ENCODE data around the gene NCKAP1.
A peak's percentile ranks its signal among the peaks of the same experiment; 100 is the strongest.

The NCKAP1 gene

DNA sequence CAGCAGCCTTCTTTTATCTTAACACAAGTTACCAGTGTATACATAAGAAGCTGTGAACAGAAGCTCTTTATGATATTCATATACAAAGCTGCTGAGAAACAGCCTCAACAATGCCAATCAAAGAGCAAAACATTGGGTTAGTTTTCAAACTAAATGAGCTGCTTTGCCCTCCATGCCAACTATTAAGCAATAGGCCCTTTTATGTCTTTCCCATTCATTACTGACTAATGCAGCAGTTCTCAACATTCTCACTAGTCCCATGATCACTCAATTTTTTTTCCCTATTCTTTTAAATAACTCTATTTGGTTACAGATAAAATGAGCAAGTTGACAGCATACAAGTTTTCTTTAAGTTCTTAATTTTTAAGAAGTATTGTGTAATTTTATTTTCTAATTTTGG is 114.0 kb downstream of the NCKAP1 start:
- no peak overlapping the region for H3K9ac ChIP-seq

DNA sequence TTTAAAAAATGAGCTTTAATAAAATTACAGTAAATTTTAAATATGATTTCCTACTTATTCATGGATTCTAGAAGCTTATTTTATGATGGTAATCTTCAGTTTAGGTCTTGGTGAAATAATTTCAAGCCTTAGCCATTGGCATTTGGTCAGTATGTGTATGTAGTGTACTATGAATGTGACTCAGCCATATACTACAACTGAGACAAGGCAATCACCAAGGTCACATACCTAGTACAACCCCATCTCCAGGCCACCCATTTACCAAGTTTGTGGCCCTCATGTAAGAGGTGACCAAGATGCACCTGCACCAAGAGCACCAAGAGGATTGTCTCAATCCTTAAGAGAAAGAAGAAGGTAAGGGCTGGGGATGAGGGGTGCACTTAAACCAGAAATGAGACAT is 117.0 kb downstream of the NCKAP1 start:
- Histone ChIP-seq H3K27me3 (no peaks in the 10 kb centered on the region), H3K4me3 (no peak overlapping the region; a peak in 1 of 20 replicates), H4K20me1 (no peaks in the 10 kb centered on the region), H3K4me1 (peaks cover 17 to 38% (median 25%) of the 10 kb centered on the region in 10 experiments), H3K9me3 (replicated peaks in 1 of 11) (peaks cover 0 to 4% (median 0%) of the 10 kb centered on the region in 11 experiments; a peak in 1 of 22 replicates), H3K9ac (peak overlapping the region in 7 of 11 experiments; percentile 23 to 70 (median 59); a peak in 13 of 22 replicates), H3K27ac (peak overlapping the region in 9 of 11 experiments; percentile 34 to 89 (median 80); a peak in 18 of 22 replicates), H3K36me3 (no peaks in the 10 kb centered on the region), H3K4me2 (peak overlapping the region in 10 of 11 experiments; percentile 49 to 78 (median 70); a peak in 19 of 22 replicates)
- no peak for TF ChIP-seq Cebpa-rat (IDR thresholded peaks at IDR 0.05)

More for the DNA sequence above, 114.0 kb downstream of the NCKAP1 start:
- no peaks in the 10 kb centered on the region for H4K20me1 ChIP-seq
- no peaks in the 10 kb centered on the region for H3K27me3 ChIP-seq
- H3K4me1 ChIP-seq: peaks cover 17 to 31% (median 21%) of the 10 kb centered on the region in 10 experiments
- no peak overlapping the region for H3K4me3 ChIP-seq
- H3K36me3 ChIP-seq: no peaks in the 10 kb centered on the region
- peaks cover 0 to 4% (median 0%) of the 10 kb centered on the region in 11 experiments; a peak in 1 of 22 replicates for H3K9me3 ChIP-seq (replicated peaks in 1 of 11)
- H3K4me2 ChIP-seq: no peak overlapping the region
- peak in 1 of 11 experiments; percentile 29; a peak in 1 of 22 replicates for TF ChIP-seq Cebpa-rat (IDR thresholded peaks at IDR 0.05)
- H3K27ac ChIP-seq: no peak overlapping the region

DNA sequence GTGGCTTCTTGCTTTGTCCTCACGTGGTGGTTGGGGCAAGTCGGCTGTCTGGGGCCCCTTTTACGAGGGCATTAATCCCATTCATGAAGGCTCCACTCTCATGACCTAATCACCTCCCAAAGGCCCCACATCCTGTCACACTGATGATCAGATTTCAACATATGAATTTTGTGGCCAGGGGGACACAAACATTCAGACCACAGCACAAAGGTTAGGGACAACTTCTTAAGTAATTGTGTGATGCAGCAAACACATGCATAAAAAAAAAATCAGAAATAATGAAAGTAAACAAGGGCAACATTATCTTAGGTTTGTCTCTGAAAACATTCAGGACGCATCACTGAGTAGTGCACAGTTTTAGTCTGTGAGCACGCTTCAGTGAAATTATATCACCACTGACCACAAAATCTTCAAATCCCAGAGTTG is 117.6 kb downstream of the NCKAP1 start:
- Histone ChIP-seq H3K9me3 (replicated peaks in 1 of 11) (peaks cover 0 to 4% (median 0%) of the 10 kb centered on the region in 11 experiments; a peak in 1 of 22 replicates), H3K9ac (peak overlapping the region in 8 of 11 experiments; percentile 45 to 70 (median 58); a peak in 15 of 22 replicates), H4K20me1 (no peaks in the 10 kb centered on the region), H3K4me1 (peaks cover 17 to 38% (median 25%) of the 10 kb centered on the region in 10 experiments), H3K4me2 (peak overlapping the region; percentile 49 to 78 (median 69)), H3K4me3 (no peak overlapping the region), H3K27me3 (no peaks in the 10 kb centered on the region), H3K27ac (peak overlapping the region in 9 of 11 experiments; percentile 41 to 89 (median 80); a peak in 18 of 22 replicates), H3K36me3 (no peaks in the 10 kb centered on the region)
- TF ChIP-seq Cebpa-rat (IDR thresholded peaks at IDR 0.05): peak in 4 of 11 experiments; percentile 34 to 76 (median 52); a peak in 5 of 22 replicates

DNA sequence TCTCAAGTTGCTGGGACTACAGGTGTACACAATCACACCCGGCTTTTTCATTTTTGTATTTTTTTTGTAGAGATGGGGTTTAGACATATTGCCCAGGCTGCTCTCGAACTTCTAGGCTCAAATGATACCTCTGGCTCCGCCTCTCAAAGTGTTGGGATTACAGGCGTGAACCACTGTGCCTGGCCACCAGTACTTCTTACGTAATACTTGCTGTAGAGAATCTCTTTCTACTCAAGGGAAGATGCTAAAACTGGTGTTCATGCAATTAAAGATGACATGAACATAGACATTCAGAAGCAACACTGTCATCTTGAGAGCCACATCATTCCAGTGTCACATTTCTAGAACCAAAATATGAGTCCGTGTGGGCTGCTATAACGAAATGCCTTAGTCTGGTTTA is 118.2 kb downstream of the NCKAP1 start:
- Histone ChIP-seq H3K9me3 (replicated peaks in 1 of 11) (peaks cover 0 to 4% (median 0%) of the 10 kb centered on the region in 11 experiments; a peak in 1 of 22 replicates), H3K4me3 (no peak overlapping the region), H3K4me1 (peaks cover 17 to 38% (median 25%) of the 10 kb centered on the region in 10 experiments), H3K4me2 (peak overlapping the region; percentile 49 to 78 (median 69); a peak in 21 of 22 replicates), H3K27ac (peak overlapping the region in 9 of 11 experiments; percentile 41 to 89 (median 80); a peak in 18 of 22 replicates), H3K9ac (peak overlapping the region in 8 of 11 experiments; percentile 35 to 70 (median 57); a peak in 16 of 22 replicates), H3K27me3 (no peaks in the 10 kb centered on the region), H4K20me1 (no peaks in the 10 kb centered on the region), H3K36me3 (no peaks in the 10 kb centered on the region)
- TF ChIP-seq Cebpa-rat (IDR thresholded peaks at IDR 0.05): peak in 6 of 11 experiments; percentile 5 to 62 (median 26); a peak in 6 of 22 replicates

DNA sequence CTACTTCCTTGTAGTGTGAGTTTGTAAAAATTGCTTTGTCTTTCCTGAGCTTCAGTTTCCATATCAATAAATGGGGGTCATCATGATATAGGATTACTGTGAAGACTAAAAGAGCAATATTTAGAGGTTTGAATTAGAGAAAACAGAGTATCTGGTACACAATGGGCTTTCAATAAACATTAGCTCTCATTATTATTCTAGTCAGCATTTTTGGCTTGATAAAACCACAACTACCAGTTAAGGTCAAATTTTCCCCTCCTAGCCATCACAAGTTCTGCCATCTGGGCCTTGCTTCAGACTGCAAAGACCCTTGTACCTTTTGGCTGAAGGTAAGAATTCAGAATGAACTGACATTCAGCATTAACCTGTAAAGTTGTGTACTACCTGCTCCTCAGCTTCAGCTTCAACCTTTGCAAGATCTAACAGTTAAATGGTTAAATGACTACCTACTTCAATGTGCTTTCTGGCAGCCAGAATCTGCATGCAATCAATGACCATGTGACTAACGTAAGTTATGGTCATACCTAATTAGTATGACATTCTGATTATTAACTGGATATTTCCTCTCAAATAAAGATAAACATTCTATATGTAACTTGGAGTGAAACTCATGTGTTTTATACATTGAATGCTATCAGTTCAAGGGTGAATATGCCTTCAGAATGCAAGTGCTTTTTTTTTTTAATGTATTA is 119.2 kb downstream of the NCKAP1 start:
- Histone ChIP-seq H3K36me3 (no peaks in the 10 kb centered on the region), H4K20me1 (no peaks in the 10 kb centered on the region), H3K4me2 (0 out of 22 replicates have a peak overlapping the region, but pooled peaks of 1 of the 11 experiments have one; percentile 4), H3K9me3 (replicated peaks in 1 of 11) (peaks cover 0 to 4% (median 0%) of the 10 kb centered on the region in 11 experiments; a peak in 1 of 22 replicates), H3K4me3 (no peak overlapping the region), H3K9ac (no peak overlapping the region), H3K27ac (peak overlapping the region in 8 of 11 experiments; percentile 12 to 89 (median 82); a peak in 16 of 22 replicates), H3K4me1 (peaks cover 17 to 38% (median 25%) of the 10 kb centered on the region in 10 experiments), H3K27me3 (no peaks in the 10 kb centered on the region)
- TF ChIP-seq Cebpa-rat (IDR thresholded peaks at IDR 0.05): no peak

DNA sequence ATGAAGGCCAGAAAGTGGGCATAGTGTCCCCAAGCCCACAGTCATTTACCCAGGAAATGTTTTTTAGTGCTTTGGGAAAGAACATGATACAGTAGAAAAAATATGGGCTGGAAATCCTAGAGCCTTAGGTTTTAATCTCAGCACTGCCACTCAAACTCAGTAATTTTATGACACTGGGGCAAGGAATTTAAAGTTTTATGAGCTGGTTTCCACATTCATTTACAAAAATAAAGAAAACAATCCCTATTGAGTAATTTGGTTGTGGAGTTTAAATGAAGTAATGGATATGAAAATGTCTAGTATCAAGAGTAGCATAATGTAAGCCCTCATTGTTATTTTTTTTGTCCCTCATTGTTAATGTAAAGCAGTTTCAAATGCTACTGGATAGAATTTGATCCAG is 120.3 kb downstream of the NCKAP1 start:
- Histone ChIP-seq H3K4me1 (peaks cover 17 to 41% (median 25%) of the 10 kb centered on the region in 10 experiments), H3K4me3 (no peak overlapping the region), H3K27ac (peak overlapping the region in 1 of 11 experiments; percentile 87; a peak in 2 of 22 replicates), H3K9ac (no peak overlapping the region), H3K9me3 (replicated peaks in 1 of 11) (peaks cover 0 to 4% (median 0%) of the 10 kb centered on the region in 11 experiments; a peak in 1 of 22 replicates), H3K27me3 (no peaks in the 10 kb centered on the region), H4K20me1 (no peaks in the 10 kb centered on the region), H3K36me3 (no peaks in the 10 kb centered on the region), H3K4me2 (no peak overlapping the region)
- no peak for TF ChIP-seq Cebpa-rat (IDR thresholded peaks at IDR 0.05)

DNA sequence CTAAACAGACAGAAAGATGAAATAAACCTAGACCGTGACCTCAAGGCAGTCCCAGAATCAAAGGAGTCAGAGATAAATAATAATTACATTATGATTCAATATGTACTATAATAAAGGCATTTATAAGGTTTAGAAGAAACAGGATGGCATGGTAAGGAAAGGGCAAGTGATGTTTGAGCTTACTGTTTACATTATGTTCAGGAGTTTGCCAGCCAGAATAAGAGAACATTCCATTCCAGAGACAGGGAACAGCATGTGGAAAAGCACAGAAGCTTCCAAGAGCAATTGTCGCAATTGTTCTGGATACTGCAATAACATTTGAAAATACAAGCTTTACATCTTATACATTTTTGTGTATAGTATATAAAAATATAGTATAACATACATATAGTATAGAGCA is 121.8 kb downstream of the NCKAP1 start:
- Histone ChIP-seq H3K9me3 (replicated peaks in 1 of 11) (peaks cover 0 to 4% (median 0%) of the 10 kb centered on the region in 11 experiments; a peak in 1 of 22 replicates), H3K27me3 (no peaks in the 10 kb centered on the region), H3K36me3 (no peaks in the 10 kb centered on the region), H3K4me1 (peaks cover 16 to 34% (median 18%) of the 10 kb centered on the region in 10 experiments), H3K9ac (no peak overlapping the region), H3K4me2 (no peak overlapping the region), H3K27ac (no peak overlapping the region), H3K4me3 (no peak overlapping the region), H4K20me1 (no peaks in the 10 kb centered on the region)
- TF ChIP-seq Cebpa-rat (IDR thresholded peaks at IDR 0.05): no peak

DNA sequence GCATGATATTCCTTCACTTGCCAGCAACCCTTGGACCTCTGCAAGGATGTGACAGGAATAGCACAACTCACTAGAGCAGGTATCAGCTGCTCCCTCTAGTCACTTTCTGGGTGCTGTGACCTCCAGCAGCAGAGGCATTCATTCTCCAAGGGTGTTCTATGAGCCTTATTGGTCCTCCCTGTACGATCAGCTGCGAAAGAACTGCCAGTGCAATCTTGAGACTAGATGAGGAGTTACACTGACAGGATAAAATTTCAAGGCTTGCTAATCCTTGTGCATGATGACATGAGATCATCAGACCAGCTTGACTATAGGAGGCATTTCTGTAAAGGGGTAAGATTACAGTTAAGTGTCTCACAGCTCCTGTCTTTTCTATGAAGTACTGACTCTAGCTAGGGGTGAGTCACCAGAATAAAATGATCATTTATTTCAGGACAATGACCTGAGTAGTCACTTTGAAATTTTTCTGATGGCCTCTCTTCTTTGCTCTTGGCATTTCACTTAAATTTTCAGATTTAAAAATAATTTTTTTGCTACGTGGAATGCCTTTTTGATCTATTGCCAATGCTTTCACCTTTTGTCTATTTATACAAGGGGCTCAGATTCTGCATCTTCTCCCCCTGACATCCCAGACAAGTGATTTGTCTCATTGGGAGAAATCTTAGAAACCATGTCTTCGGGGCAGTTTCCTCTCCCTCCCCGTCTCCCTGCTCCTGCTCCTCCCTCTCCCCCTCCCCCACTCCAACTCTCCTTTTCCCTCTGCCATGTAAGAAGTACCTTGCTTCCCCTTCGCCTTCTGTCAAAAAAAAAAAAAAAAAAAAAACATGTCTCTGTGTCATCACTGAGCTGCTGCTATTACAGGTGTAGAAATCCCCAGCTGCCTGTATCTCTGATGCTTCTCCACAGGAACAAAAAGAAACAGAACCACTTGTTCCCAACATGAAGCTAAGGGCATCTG is 122.6 kb downstream of the NCKAP1 start:
- Histone ChIP-seq H3K4me3 (no peak overlapping the region), H3K27ac (no peak overlapping the region), H3K9me3 (replicated peaks in 1 of 11) (peaks cover 0 to 4% (median 0%) of the 10 kb centered on the region in 11 experiments; a peak in 1 of 22 replicates), H3K4me1 (peaks cover 9 to 26% (median 10%) of the 10 kb centered on the region in 10 experiments), H3K27me3 (no peaks in the 10 kb centered on the region), H3K4me2 (no peak overlapping the region), H3K9ac (no peak overlapping the region), H4K20me1 (no peaks in the 10 kb centered on the region), H3K36me3 (no peaks in the 10 kb centered on the region)
- TF ChIP-seq Cebpa-rat (IDR thresholded peaks at IDR 0.05): no peak

Data from BLaER1 treated with 17β-estradiol and CSF1 and Interleukin-3, amounts not matched to agents 10 nM and 100 nM (cell line).